HT-29 (cell line): ENCODE measurements around the gene KLHDC7B. TPM values are rescaled to one million over a fixed set of nuclear protein-coding genes. Genes with fewer than 3 reads are reported as not detected.

ENCODE experiments used
- DNase-seq: peaks from one replicate; pipeline ENCODE4 v3.0.0-alpha.2; 2015; ENCODE audit warnings: low spot score
- total RNA-seq: library from RNA; depleted of rRNA; stranded (reverse); fragments of >200 nt; shearing (Covaris generic); gene quantifications from 2 replicates; pipeline ENCODE4 v1.2.3, GENCODE V29; 2014; rRNA removed

KLHDC7B gene
- total RNA-seq, 1 experiment from 2014 or later = not detected

- no peak for DNase-seq
Measured at GRCh38 chr22:50586416-50586815, 40.7 kb downstream of the KLHDC7B start.

- DNase-seq = no peak
Measured at GRCh38 chr22:50587407-50587806, 41.7 kb downstream of the KLHDC7B start.

- no peak for DNase-seq
Measured at GRCh38 chr22:50595189-50595588, 49.5 kb downstream of the KLHDC7B start.

GRCh38 chr22:50597097-50597496 is 51.4 kb downstream of the KLHDC7B start:
- no peak for DNase-seq

GRCh38 chr22:50599816-50600455 is 54.2 kb downstream of the KLHDC7B start:
- DNase-seq = no peak

GRCh38 chr22:50600538-50600937 is 54.8 kb downstream of the KLHDC7B start, which contains the start of gene MAPK8IP2:
Gene MAPK8IP2, plus strand, starts transcription at chr22:50600793. Its CDS starts 26 bp downstream, at chr22:50600819.
- no peak for DNase-seq

Other genes starting within 250 kb of the KLHDC7B start
- gene PLXNB2, start 238.3 kb upstream of the KLHDC7B start, total RNA-seq = 247 and 252 TPM in 2 replicates
- 4.5 and 5.2 TPM in 2 replicates for gene DENND6B, start 218.9 kb upstream of the KLHDC7B start, total RNA-seq
- 54.1 and 56.7 TPM in 2 replicates for gene PPP6R2, start 202.6 kb upstream of the KLHDC7B start, total RNA-seq
- gene SBF1, start 70.9 kb upstream of the KLHDC7B start, total RNA-seq = 85.0 and 102 TPM in 2 replicates
- gene ADM2, start 64.4 kb upstream of the KLHDC7B start, total RNA-seq = 2.2 and 4.2 TPM in 2 replicates
- gene MIOX, start 59.0 kb upstream of the KLHDC7B start, total RNA-seq = not detected in 2 replicates
- 52.8 and 53.2 TPM in 2 replicates for gene LMF2, start 38.2 kb upstream of the KLHDC7B start, total RNA-seq
- 87.9 and 88.8 TPM in 2 replicates for gene NCAPH2, start 37.7 kb upstream of the KLHDC7B start, total RNA-seq
- 5.0 and 5.5 TPM in 2 replicates for gene SCO2, start 20.3 kb upstream of the KLHDC7B start, total RNA-seq
- gene TYMP, start 15.9 kb upstream of the KLHDC7B start, total RNA-seq = 6.9 and 7.4 TPM in 2 replicates
- gene SYCE3, start 17.0 kb downstream of the KLHDC7B start, total RNA-seq = not detected in 2 replicates
- gene CPT1B, start 32.5 kb downstream of the KLHDC7B start, total RNA-seq = 1.5 and 2.5 TPM in 2 replicates
- gene CHKB, start 37.0 kb downstream of the KLHDC7B start, total RNA-seq = 21.5 and 26.2 TPM in 2 replicates
- not detected in 2 replicates for gene MAPK8IP2, start 54.9 kb downstream of the KLHDC7B start, total RNA-seq
- 11.4 and 16.6 TPM in 2 replicates for gene ARSA, start 82.3 kb downstream of the KLHDC7B start, total RNA-seq
- gene SHANK3, start 126.9 kb downstream of the KLHDC7B start, total RNA-seq = not detected in 2 replicates
- gene ACR, start 192.3 kb downstream of the KLHDC7B start, total RNA-seq = not detected in 2 replicates
- gene RABL2B, start 237.7 kb downstream of the KLHDC7B start, total RNA-seq = 6.8 and 15.5 TPM in 2 replicates